HepG2 (cell line): Measurements from ENCODE around the gene EFCAB8. TPM values are rescaled to one million over a fixed set of nuclear protein-coding genes. Genes with fewer than 3 reads are reported as not detected.

Experiments used
- HIVEP1 ChIP-seq: sonication (generic); formaldehyde crosslinking; IDR thresholded peaks from 2 replicates; pipeline ENCODE4 v1.4.0; 2020; ENCODE audit warnings: mild to moderate bottlenecking, missing genetic modification reagents
- KMT2A ChIP-seq: sonication (generic); formaldehyde crosslinking; IDR thresholded peaks from 2 replicates; pipeline ENCODE4 v1.4.0; 2020; ENCODE audit warnings: missing genetic modification reagents
- MAFF ChIP-seq: IDR thresholded peaks from 2 replicates; pipeline ENCODE4 v1.6.1; 2011; ENCODE audit warnings: low read depth, low read length, improper control_type of control experiment
- MATR3 ChIP-seq: sonication (generic); formaldehyde crosslinking; IDR thresholded peaks from 2 replicates; pipeline ENCODE4 v1.4.0; 2020; ENCODE audit warnings: missing genetic modification reagents
- MZF1 ChIP-seq: sonication (generic); formaldehyde crosslinking; IDR thresholded peaks from 2 replicates; pipeline ENCODE4 v1.8.1; 2023; ENCODE audit warnings: mild to moderate bottlenecking, missing genetic modification reagents, borderline replicate concordance
- PHF5A ChIP-seq: IDR thresholded peaks from one replicate; pipeline ENCODE4 v1.6.1; 2018; ENCODE audit warnings: low read depth, missing genetic modification reagents; ENCODE audit not compliant: unreplicated experiment
- PITX1 ChIP-seq: sonication (generic); formaldehyde crosslinking; IDR thresholded peaks from 2 replicates; pipeline ENCODE4 v1.5.1; 2020; ENCODE audit warnings: mild to moderate bottlenecking, missing genetic modification reagents
- POLR2A ChIP-seq, 2 experiments: IDR thresholded peaks; 2 replicates each; pipeline ENCODE4 v1.6.1; 2011; ENCODE audit warnings: low read depth in 2 of 2, low read length in 2 of 2, mild to moderate bottlenecking in 1 of 2, moderate library complexity in 1 of 2; ENCODE audit not compliant: insufficient read depth in 1 of 2
- SMAD1 ChIP-seq: sonication (generic); formaldehyde crosslinking; IDR thresholded peaks from 2 replicates; pipeline ENCODE4 v1.4.0; 2020; ENCODE audit warnings: missing genetic modification reagents, low read depth, mild to moderate bottlenecking, borderline replicate concordance
- SNRNP70 ChIP-seq: fragments of 200-400 bp; formaldehyde crosslinking; IDR thresholded peaks from 2 replicates; pipeline ENCODE4 v1.6.1; 2017; ENCODE audit warnings: mild to moderate bottlenecking, low read depth, low read length, moderate library complexity
- TOE1 ChIP-seq: sonication (generic); formaldehyde crosslinking; IDR thresholded peaks from 2 replicates; pipeline ENCODE4 v1.4.0; 2020; ENCODE audit warnings: mild to moderate bottlenecking, missing genetic modification reagents
- ZIK1 ChIP-seq: sonication (generic); formaldehyde crosslinking; IDR thresholded peaks from 2 replicates; pipeline ENCODE4 v1.5.0; 2020; ENCODE audit warnings: mild to moderate bottlenecking, low read depth, missing genetic modification reagents, borderline replicate concordance
- ZNF30 ChIP-seq: sonication (generic); formaldehyde crosslinking; IDR thresholded peaks from 2 replicates; pipeline ENCODE4 v1.5.0; 2020; ENCODE audit warnings: mild to moderate bottlenecking, missing genetic modification reagents
- ZNF432 ChIP-seq: sonication (generic); formaldehyde crosslinking; IDR thresholded peaks from 2 replicates; pipeline ENCODE4 v1.5.0; 2020; ENCODE audit warnings: missing genetic modification reagents, mild to moderate bottlenecking, borderline replicate concordance
- ZNF510 ChIP-seq: sonication (generic); formaldehyde crosslinking; IDR thresholded peaks from 2 replicates; pipeline ENCODE4 v1.4.0; 2020; ENCODE audit warnings: low read depth, mild to moderate bottlenecking, missing genetic modification reagents
- polyA plus RNA-seq, 8 experiments: library from polyadenylated mRNA; depleted of rRNA in 3 of 8; stranded (reverse) in 7 of 8; unstranded in 1 of 8; fragments of >200 nt; fragmentation: Illumina TruSeq in 4 of 8; extraction: Trizol in 4 of 8; gene quantifications; 2 replicates each; pipeline versions ENCODE4 v1.2.1 to v1.2.3, GENCODE V29; 2011 to 2016; ENCODE audit warnings: low read depth in 4 of 8, missing spikeins in 1 of 8, mixed read lengths in 1 of 8; ENCODE audit not compliant: insufficient read depth in 1 of 8
- total RNA-seq, 5 experiments: library from RNA; depleted of rRNA; stranded (reverse); fragments of >200 nt; fragmentation: Illumina TruSeq; extraction: Trizol; gene quantifications; 2 replicates each; pipeline ENCODE4 v1.2.3, GENCODE V29; 2016; ENCODE audit warnings: low read depth in 1 of 5
- TF ChIP-seq, protein P1 (sequence below): sonication (generic); formaldehyde crosslinking; IDR thresholded peaks from 2 replicates; pipeline ENCODE4 v1.8.1; 2022; ENCODE audit warnings: low read depth, mild to moderate bottlenecking, missing genetic modification reagents
- TF ChIP-seq, protein P2 (sequence below): IDR thresholded peaks from 2 replicates; pipeline ENCODE4 v1.6.1; 2016; ENCODE audit warnings: missing compliant biosample characterization, missing genetic modification reagents, borderline replicate concordance
- TF ChIP-seq, protein P3 (sequence below): sonication (generic); formaldehyde crosslinking; IDR thresholded peaks from 2 replicates; pipeline ENCODE4 v1.8.0; 2022; ENCODE audit warnings: mild to moderate bottlenecking, missing genetic modification reagents, moderate library complexity
- TF ChIP-seq, protein P4 (sequence below), 2 experiments: sonication (generic) in 1 of 2; formaldehyde crosslinking in 1 of 2; IDR thresholded peaks; 2 replicates each; pipeline versions ENCODE4 v1.5.1 to v1.6.1; 2011 to 2020; ENCODE audit warnings: borderline replicate concordance in 1 of 2, low read depth in 1 of 2, low read length in 1 of 2, mild to moderate bottlenecking in 1 of 2, missing genetic modification reagents in 1 of 2, moderate library complexity in 1 of 2

EFCAB8 gene
- total and polyA plus RNA-seq, 2 of the 13 experiments (the other 11 are each of a cell fraction or from before 2014, with no cell fraction given), result 0.15 to 0.22 TPM

DNA sequence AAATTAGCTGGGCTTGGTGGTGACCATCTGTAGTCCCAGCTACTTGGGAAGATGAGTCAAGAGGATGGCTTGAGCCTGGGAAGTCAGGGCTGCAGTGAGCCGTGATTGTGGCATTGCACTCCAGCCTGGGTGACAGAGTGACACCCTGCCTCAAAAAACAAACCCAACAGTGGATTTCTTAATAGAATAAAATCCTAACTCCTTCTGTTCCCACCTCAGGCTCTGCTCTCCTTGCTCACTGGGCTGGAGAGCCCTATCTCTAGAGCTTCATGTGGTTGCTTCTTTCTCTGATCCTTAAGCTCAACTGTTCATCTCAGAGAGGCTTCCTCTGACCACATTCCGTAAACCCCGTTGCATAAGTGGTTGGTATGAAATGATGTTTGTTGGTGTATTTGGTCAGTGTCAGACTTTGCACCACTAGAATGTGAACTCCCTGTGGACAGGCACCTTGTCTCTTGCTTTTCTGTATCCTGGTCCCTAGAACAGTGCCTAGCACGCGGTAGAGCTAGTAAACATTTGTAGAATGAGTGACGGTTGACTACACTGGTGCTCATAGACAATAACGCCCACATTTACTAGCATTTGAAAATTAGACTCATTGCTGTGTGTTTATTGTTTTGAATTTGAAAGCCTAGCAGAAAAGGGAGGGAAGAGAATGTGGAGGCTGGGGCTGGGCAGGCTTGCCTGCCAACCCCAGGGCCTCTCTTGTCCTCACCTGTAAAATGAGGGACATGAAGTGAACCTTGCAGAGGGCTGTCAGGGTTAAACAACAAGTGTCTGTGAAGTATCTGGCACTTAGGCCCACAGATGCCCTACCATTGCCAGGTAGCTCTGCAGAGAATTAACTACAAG lies 34.8 kb upstream of the EFCAB8 start (continued):
- TF ChIP-seq, protein P1, sequence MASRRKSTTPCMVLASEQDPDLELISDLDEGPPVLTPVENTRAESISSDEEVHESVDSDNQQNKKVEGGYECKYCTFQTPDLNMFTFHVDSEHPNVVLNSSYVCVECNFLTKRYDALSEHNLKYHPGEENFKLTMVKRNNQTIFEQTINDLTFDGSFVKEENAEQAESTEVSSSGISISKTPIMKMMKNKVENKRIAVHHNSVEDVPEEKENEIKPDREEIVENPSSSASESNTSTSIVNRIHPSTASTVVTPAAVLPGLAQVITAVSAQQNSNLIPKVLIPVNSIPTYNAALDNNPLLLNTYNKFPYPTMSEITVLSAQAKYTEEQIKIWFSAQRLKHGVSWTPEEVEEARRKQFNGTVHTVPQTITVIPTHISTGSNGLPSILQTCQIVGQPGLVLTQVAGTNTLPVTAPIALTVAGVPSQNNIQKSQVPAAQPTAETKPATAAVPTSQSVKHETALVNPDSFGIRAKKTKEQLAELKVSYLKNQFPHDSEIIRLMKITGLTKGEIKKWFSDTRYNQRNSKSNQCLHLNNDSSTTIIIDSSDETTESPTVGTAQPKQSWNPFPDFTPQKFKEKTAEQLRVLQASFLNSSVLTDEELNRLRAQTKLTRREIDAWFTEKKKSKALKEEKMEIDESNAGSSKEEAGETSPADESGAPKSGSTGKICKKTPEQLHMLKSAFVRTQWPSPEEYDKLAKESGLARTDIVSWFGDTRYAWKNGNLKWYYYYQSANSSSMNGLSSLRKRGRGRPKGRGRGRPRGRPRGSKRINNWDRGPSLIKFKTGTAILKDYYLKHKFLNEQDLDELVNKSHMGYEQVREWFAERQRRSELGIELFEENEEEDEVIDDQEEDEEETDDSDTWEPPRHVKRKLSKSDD (CRISPR knock-in tag), result no peak
- TF ChIP-seq KMT2A, result no peak; the same call in 1 of the 2 replicates
- no peak for TF ChIP-seq PHF5A
- no peak for TF ChIP-seq ZNF510 (CRISPR knock-in tag)
- no peak for TF ChIP-seq ZIK1 (CRISPR knock-in tag)
- no peak for TF ChIP-seq SMAD1 (CRISPR knock-in tag)
- TF ChIP-seq SNRNP70, result no peak
- no peak for TF ChIP-seq TOE1 (CRISPR knock-in tag)
- TF ChIP-seq, protein P2, sequence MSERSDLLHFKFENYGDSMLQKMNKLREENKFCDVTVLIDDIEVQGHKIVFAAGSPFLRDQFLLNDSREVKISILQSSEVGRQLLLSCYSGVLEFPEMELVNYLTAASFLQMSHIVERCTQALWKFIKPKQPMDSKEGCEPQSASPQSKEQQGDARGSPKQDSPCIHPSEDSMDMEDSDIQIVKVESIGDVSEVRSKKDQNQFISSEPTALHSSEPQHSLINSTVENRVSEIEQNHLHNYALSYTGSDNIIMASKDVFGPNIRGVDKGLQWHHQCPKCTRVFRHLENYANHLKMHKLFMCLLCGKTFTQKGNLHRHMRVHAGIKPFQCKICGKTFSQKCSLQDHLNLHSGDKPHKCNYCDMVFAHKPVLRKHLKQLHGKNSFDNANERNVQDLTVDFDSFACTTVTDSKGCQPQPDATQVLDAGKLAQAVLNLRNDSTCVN (CRISPR knock-in tag), result no peak
- TF ChIP-seq POLR2A (IDR thresholded peaks at IDR 0.05; ENCODE audit: insufficient read depth in 1 of 2, low read depth in 2 of 2, low read length in 2 of 2), result peak in 1 of 2 experiments; percentile 36; a peak in 1 of 4 replicates
- TF ChIP-seq MZF1, result no peak
- TF ChIP-seq MAFF, result no peak
- TF ChIP-seq MATR3 (CRISPR knock-in tag), result no peak
- TF ChIP-seq, protein P3, sequence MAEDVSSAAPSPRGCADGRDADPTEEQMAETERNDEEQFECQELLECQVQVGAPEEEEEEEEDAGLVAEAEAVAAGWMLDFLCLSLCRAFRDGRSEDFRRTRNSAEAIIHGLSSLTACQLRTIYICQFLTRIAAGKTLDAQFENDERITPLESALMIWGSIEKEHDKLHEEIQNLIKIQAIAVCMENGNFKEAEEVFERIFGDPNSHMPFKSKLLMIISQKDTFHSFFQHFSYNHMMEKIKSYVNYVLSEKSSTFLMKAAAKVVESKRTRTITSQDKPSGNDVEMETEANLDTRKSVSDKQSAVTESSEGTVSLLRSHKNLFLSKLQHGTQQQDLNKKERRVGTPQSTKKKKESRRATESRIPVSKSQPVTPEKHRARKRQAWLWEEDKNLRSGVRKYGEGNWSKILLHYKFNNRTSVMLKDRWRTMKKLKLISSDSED (CRISPR knock-in tag), result no peak
- peak; percentile 16; the same call in 1 of the 2 replicates for TF ChIP-seq PITX1 (CRISPR knock-in tag)
- TF ChIP-seq, protein P4, sequence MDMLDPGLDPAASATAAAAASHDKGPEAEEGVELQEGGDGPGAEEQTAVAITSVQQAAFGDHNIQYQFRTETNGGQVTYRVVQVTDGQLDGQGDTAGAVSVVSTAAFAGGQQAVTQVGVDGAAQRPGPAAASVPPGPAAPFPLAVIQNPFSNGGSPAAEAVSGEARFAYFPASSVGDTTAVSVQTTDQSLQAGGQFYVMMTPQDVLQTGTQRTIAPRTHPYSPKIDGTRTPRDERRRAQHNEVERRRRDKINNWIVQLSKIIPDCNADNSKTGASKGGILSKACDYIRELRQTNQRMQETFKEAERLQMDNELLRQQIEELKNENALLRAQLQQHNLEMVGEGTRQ (IDR thresholded peaks at IDR 0.05; ENCODE audit: low read depth, low read length), result peak; percentile 82
- TF ChIP-seq, protein P4 (CRISPR knock-in tag; IDR thresholded peaks at IDR 0.05; ENCODE audit: borderline replicate concordance), result no peak
- no peak for TF ChIP-seq HIVEP1 (CRISPR knock-in tag)
- TF ChIP-seq ZNF30 (CRISPR knock-in tag), result no peak
- no peak for TF ChIP-seq ZNF432 (CRISPR knock-in tag)
